NCI-H524 (cell line): Measurements from ENCODE around the gene SV2C.
"Not testable (repeated sequence)": the region's sequence is repeated elsewhere in the genome, so short reads cannot be mapped to it uniquely, and the experiment has no call there.

Source experiments
- DNase-seq, 2 experiments: peaks; one replicate each; lab custom pipeline; 2025; lab: John Stamatoyannopoulos, UW

SV2C gene

DNA sequence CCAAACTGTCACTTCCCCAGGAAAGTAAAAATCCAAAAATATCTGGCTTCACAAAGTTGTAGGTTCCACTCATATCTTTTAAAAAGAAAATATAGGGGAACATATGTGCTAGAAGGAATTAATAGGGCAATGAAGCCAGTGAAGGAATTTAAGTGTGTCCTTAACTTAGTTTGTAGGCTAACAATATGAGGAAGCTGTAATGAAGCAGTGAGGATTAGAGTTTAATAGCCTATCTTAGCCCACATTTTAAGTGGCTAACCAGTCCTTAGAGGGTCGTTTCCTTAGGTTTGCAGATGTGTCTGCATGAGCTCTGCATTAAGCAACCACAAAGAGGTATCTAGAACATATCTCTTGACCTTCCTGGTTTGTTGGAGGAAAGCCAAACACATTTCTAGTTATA lies 218.7 kb downstream of the SV2C start:
- DNase-seq = not testable (repeated sequence)

DNA sequence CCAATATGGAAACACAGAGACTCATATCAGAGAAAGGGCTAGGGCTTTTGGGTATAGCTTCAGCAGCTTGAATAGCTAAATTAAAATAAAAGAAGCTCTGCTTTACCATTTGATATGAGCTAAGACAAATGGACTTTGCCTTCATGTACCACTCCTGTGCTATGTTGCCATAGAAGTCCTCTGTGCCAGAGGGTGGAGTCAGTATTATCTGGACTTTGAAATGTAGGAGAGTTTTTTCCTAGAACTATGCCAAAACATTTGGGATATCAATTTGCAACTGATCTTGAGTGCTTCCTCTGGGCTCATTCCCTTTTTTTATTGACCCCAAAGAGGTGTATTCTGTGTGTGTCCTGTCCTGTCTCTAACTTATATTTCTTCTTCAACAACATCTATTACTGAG lies 219.5 kb downstream of the SV2C start:
- DNase-seq = not testable (repeated sequence)

DNA sequence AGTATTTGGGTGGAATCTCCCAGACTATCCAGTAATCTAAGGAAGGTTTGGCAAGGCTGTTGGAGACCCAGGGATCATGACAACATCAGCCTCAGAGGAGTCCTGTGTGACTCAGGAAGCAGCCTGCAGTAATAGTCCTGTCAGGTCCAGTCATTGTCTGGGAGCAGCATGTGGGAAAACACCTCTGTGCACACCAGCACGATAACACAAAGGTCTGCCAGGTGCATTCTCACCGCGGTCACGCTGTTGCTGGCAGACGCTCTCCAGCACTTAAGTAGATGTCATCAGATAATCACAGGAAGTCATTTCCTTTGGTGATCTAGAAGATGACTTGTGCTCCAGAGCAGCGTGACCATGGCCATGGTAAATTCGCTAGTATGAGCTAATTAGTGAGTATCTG lies 220.7 kb downstream of the SV2C start:
- no peak for DNase-seq

DNA sequence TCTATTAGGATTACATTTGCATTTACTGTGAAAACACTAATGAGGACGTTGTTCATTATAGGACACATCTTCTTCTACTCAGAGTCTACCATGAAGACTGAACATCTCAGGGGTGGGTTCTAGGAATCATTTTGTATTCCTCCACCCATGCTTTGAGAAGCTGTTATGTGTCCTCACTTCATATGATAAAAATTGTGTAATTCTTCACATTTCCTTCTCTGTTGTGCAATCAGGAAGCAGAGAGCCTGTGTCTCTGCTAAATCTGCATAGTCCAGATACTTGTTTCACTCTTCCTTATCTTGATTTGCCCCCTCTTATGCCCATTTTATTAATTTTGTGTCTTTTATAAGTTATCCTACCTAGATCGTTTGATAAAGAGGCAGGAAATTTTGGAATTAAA lies 222.1 kb downstream of the SV2C start:
- no peak for DNase-seq

DNA sequence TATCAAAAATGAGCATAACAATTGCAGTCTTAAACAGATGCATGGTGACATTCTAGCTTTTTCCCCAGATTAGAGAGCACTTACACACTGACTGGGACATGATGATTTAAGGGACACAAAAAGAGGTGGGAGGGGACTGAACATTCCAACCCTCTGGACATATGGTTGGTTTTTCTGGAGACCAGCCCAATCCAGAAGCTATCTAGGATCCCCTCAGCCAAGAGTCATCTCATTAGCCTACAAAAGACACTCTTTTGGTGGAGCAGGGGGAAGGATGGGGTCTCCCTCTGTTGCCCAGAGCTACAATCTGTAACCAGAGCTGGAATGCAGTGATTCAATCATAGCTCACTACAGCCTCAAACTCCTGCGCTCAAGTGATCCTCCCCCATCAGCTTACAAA lies 222.6 kb downstream of the SV2C start:
- DNase-seq = peak in 1 of 2 experiments; percentile 0

DNA sequence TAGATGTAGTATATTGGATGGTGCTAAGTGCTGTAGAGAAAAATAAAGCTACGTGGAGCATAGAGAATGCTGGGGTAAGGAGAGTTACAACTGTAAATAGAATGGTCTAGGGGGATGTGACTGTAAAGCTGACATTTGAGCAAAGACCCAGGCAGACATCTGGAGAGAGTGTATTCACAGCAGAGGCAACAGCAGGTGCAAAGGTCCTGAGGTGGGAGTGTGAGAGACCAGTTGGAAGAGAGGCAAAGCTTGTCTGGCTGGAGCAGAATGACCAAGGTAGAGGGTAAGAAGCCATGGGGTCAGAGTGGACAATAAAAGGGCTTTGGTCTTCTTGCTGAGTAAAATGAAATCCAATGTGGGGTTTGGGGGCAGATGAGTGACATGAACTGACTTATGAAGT lies 227.0 kb downstream of the SV2C start:
- DNase-seq = no peak

DNA sequence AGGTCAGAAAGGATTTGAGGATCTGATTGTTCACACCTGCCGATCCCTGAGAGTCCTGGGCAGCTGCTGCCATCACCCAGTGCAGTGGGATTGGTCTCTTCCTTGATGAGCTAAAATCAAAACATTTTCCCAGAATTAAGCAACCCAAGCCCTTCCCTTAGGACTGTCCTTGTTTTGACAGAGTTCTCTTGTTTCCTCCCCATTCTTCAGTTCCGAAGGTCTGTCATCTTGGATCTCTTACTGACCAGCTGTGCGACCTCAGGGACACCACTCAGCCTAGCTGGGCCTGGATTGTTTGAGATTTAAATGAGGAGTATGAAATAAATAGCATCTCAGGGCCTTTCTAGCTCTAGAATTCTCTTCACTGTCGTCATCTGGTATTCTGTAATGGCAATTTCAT lies 229.6 kb downstream of the SV2C start:
- DNase-seq = no peak

DNA sequence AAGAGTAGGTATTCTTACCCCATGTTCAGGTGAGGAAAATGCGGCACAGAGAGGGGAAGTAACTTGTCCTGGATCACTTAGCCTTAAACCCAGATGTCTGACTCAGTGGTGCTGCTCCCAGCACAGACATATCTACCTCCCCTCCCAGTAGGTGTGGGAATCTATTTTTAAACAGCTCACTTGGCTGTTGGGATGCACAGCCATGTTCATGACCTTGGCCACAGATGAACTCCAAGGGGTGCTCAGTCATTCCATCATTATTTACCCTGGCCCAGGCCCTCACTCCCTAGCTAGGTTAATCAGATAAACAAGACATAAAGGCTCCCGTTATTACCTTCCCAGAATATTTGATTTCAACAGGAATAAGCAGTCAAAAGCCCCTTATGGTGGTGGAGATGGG lies 231.5 kb downstream of the SV2C start:
- no peak for DNase-seq

DNA sequence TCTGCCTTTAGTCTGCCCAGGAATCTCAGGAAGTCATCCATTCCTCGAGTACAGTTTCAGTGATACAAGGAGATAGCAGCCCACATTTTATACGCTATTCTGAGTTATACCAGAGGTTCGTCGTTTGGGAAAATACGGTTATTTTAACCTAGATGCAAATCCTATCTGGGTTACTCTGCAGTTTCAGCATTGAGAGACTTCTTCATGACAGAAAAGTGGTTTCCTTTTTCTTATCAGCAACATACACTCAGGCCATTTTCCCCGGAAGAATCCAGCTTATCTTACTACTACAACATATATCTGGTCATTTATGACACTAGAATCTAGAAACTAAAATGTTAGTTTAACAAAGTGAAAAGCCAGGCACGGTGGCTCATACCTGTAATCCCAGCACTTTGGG lies 236.5 kb downstream of the SV2C start:
- no peak for DNase-seq

DNA sequence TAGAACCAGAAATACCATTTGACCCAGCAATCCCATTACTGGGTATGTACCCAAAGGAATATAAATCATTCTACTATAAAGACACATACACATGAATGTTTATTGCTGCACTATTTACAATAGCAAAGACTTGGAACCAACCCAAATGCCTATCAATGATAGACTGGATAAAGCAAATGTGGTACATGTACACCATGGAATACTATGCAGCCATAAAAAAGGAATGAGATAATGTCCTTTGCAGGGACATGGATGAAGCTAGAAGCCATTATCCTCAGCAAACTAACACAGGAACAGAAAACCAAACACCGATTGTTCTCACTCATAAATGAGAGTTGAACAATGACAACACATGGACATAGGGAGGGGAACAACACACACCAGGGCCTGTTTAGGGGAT lies 240.3 kb downstream of the SV2C start:
- not testable (repeated sequence) for DNase-seq

DNA sequence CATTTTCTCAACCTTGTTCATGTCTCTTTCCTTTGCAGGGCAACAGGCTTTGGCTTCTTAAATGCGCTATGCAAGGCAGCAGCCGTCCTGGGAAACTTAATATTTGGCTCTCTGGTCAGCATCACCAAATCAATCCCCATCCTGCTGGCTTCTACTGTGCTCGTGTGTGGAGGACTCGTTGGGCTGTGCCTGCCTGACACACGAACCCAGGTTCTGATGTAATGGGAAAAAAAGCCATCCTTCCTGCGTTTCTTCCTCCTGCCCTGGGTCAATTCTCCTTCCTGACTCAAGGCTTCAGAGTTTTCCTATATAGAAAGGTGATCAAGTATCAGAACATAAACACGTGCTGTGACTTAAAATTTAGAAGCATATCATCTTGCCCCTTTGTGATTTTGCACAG lies 242.1 kb downstream of the SV2C start:
- no peak for DNase-seq

DNA sequence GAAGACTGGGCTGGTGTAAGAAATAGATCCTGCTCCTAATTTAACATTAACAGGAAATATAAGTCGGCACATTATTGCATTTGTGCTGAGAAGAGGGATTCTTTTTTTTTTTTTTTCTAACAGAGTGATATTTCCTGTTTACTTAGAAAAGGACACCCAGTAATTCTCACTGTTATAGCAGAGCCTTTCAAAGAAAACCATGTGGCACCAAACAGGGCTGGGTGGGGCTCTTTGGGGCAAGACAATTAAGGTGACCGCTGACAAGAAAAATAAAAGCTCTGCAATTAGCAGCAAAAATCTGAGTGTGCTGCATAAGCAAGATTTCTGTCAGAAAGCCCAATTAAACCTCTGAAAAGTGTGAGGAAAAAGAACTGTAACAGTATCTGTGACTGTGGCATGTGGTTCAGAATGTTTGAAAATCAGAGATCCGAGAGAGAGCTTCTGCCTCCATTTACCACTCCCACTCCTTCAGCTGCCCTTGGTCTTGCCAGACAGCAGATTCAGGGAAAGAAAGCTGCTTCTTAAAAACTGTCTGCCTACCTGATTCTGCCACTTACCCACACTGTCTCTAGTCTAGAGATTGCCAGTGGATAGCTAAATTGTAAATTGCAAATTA lies 242.8 kb downstream of the SV2C start:
- DNase-seq = no peak

DNA sequence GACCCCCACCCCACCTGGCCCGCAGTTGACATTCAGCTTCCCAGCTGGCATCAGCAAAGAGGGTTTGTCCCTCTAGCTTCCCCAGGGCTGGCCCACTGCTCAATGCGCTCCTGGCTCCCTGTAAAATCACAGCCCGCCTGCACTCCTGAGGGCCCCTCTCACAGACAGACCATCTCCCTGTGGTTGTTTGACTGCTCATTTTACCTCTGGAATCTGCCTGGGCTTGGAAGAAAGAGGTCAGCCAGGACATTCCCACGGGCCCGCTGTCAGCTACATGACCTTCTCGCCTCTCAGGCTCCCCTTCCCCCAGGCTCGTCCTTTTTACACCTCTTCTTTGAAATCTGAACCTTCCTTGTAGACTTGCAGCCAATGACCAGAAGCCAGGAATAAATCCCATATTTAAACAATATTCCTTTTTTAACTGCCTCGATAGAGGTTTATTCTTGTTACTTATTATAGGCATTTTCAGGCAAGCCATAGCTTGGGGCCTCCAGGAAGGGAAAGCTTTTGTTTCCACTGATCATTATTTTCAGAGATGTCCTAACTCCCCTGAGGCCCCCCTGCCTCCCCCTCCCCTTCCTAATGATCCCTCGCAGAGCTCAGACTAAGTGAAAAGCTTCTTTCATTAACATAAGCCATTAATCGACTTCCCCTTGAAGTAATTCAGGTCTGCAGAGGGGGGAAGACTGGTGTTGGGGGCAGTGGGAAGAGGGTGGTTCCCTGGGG lies 243.6 kb downstream of the SV2C start:
- DNase-seq = peak in 1 of 2 experiments; percentile 40

DNA sequence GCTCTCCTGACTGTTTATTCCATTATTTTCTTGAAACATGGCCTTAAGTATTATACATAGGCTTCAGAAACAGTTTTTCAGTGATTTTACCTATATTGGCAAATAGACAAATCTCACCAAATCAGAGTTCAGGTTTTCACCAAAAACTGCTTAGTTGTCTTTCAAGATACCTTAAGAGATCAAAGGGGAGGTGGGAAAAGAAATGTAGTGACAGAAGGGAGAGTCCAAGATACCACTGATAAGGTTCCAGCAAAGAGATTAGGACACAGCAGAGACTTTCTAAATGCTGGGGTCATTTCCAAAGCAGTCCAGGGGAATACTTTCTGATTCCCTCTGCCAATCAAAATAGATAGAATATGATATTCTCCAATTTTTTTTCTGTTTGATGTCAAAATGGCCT lies 246.2 kb downstream of the SV2C start:
- DNase-seq = no peak

DNA sequence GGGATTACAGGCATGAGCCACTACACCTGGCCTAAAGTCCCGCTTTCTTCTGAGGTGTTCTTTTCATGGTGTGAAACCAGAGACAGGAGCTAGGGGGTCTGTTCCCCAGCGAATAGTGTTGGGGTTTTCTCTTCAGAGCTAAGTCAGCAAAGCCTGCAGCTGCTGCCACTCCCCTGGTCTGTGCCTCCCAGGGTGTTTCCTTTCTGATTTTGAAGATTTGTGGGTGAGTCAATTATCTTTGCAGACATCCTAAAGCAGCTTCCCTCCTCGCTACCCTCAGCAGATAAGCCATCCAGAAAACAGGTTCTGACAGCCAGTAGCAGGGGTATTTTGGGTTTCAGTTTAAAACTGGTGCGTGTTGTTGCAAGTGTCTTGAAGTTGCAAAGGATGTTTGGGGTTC lies 247.9 kb downstream of the SV2C start:
- DNase-seq = no peak

DNA sequence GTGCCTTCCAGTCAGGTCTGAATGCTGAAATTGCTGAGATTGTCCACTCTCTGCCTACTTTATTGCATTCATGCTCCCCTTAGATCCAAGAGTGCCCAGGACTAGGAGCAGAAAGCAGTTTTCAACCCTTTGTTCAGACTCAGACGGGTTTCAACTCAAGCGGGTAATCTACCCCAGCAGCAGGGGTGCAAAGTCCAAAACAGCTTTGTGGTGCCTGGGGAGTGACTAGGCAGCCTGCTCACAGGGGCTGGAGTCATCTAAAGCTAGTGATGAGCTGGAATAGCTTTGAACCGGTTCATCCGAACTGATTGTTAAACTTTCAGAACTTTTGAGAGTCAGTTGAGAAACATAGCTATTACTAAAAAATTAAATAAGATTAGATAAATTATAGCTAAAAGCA lies 248.9 kb downstream of the SV2C start:
- no peak for DNase-seq

DNA sequence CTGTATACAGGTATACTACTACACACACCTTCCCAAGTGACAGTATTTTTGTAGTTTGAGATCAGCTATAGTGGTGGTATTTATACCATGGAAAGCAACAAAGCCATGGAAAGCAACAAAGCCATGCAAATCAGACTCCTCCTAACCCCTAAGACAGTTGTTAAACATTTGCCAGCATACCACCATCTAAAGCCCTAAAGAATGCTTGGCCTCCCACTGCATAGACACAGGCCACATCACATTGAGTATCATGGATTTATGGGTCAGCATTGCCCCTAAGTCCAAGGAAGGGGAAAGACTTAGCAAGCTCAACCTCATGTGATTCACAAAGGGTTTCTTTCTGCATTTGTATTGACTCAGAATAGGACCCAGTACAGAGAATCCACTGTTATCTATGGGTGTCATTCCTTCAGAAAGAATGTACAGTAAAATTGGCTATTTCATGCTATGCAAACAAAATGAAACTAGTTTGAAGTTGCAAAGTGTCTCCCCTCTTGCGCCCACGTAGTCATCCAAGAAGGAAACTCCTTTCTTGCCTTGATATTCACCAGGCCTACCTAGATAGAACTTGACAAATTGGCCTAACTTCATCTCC lies 249.5 kb downstream of the SV2C start:
- no peak for DNase-seq

DNA sequence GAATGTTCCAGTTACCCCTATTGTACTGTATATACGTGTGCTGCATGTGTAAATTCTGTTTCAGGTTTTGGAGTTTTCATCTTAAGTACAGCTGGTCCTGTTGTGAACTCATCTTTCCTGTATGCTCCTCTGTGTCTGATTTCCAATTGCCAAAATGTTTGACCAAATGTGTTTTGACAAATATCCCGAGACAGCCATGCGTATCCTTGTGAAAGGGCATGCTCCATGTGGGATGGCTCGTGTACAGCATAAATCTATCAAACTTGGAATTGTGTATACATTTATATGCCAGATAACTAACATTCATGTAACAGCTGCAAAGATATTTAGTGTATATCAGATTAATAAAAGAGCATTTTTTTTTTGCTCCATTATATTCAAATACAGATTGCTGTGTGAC lies 250.4 kb downstream of the SV2C start:
- no peak for DNase-seq

DNA sequence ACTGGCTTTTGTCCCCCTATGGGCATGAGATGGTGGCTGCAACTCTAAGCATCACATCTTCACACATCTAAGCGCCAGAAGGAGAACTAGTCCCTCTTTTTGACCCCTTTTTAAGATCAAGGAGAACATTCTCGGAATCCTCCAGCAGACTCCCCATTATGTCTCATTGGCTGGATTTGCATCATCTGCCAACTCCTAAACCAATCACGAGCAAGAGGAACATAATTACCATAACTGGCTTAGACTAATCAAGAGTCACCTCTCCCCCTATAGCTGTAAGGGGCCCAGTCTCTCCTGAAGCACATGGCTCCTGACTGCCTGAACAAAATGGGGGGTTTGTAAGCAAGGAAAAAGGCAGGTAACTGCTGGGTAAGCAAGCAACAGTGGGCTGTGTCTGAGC lies 251.4 kb downstream of the SV2C start:
- DNase-seq = peak in 1 of 2 experiments; percentile 15

DNA sequence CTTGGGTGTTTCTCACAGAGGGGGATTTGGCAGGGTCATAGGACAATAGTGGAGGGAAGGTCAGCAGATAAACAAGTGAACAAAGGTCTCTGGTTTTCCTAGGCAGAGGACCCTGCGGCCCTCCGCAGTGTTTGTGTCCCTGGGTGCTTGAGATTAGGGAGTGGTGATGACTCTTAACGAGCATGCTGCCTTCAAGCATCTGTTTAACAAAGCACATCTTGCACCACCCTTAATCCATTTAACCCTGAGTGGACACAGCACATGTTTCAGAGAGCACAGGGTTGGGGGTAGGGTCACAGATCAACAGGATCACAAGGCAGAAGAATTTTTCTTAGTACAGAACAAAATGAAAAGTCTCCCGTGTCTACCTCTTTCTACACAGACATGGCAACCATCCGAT lies 252.3 kb downstream of the SV2C start:
- not testable (repeated sequence) for DNase-seq

DNA sequence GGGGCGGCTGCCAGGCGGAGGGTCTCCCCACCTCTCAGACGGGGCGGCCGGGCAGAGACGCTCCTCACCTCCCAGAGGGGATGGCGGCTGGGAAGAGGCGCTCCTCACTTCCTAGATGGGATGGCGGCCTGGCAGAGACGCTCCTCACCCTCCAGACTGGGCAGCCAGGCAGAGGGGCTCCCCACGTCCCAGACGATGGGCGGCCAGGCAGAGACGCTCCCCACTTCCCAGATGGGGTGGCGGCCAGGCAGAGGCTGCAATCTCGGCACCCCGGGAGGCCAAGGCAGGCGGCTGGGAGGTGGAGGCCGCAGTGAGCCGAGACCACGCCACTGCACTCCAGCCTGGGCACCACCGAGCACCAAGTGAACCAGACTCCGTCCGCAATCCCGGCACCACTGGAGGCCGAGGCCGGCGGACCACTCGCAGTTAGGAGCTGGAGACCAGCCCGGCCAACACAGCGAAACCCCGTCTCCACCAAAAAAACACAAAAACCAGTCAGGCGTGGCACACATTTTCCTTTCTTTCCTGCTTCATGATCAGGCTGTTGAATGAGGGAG lies 253.1 kb downstream of the SV2C start:
- not testable (repeated sequence) for DNase-seq

DNA sequence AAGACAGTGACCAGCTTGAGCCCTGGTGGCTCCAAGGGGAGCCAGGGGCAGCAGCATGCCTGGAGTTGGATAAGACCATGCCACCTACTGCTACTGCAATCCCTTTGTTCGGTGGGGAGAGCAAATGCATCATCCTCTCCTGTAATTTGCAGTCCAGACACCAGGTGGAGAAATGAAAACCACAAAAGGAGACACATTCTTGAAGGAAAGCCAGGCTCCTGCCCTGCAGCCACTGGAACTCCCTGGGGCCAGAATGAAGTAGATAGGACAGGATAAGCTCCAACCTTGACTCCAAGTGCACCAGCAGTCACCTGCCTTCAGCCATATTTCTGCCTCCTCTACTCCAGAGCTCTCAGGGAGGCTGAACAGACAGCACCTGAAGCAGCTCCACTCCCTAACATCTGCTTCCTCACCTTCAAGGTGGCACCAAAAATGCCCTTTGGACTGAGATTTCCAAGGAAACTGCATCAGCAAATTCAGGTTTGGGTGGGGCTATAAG lies 254.8 kb downstream of the SV2C start:
- peak; percentile 12 to 68 for DNase-seq

DNA sequence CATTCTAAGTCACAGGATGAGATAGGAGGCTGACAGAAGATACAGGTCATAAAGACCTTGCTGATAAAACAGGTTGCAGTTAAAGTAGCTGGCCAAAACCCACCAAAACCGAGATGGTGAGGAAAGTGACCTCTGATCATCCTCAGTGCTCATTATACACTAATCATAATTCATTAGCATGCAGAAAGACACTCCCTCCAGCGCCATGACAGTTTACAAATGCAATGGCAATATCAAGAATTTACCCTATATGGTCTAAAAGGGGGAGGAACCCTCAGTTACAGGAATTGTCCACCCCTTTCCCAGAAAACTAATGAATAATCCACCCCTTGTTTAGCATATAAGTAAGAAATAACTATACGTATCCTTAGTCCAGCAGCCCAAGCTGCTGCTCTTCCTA lies 256.7 kb downstream of the SV2C start:
- DNase-seq = no peak
